T-helper 22 cell (primary cell): Measurements from ENCODE around the gene CPNE9.
"Not testable (repeated sequence)": the region's sequence is repeated elsewhere in the genome, so short reads cannot be mapped to it uniquely, and the experiment has no call there.

Experiments used
- DNase-seq: peaks from one replicate; pipeline ENCODE4 v3.0.0-alpha.2; 2020; ENCODE audit warnings: low read depth

The CPNE9 gene

DNA sequence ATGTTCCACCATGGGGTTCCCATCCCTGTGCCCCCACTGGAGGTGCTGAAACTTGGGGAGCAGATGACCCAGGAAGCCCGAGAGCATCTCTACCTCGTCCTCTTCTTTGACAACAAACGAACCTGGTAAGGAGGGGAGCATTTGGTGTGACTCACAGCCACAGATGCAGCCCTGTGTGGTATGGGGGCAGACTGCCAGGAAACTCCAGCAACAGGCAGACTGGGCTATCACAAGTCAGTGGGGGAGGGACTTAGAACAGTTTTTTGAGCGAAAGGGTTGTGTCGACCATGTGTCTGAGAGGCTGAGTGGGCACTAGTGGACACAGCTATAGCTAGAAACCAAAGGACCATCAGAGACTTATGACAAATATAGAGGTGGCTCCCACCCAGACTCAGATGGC, 42.7 kb downstream of the CPNE9 start:
- no peak for DNase-seq

GRCh38 chr3:9747267-9747666, 43.6 kb downstream of the CPNE9 start:
- DNase-seq, result no peak

GRCh38 chr3:9748031-9748430, 44.4 kb downstream of the CPNE9 start:
- no peak for DNase-seq

GRCh38 chr3:9749296-9749644, 45.6 kb downstream of the CPNE9 start:
- DNase-seq, result no peak

DNA sequence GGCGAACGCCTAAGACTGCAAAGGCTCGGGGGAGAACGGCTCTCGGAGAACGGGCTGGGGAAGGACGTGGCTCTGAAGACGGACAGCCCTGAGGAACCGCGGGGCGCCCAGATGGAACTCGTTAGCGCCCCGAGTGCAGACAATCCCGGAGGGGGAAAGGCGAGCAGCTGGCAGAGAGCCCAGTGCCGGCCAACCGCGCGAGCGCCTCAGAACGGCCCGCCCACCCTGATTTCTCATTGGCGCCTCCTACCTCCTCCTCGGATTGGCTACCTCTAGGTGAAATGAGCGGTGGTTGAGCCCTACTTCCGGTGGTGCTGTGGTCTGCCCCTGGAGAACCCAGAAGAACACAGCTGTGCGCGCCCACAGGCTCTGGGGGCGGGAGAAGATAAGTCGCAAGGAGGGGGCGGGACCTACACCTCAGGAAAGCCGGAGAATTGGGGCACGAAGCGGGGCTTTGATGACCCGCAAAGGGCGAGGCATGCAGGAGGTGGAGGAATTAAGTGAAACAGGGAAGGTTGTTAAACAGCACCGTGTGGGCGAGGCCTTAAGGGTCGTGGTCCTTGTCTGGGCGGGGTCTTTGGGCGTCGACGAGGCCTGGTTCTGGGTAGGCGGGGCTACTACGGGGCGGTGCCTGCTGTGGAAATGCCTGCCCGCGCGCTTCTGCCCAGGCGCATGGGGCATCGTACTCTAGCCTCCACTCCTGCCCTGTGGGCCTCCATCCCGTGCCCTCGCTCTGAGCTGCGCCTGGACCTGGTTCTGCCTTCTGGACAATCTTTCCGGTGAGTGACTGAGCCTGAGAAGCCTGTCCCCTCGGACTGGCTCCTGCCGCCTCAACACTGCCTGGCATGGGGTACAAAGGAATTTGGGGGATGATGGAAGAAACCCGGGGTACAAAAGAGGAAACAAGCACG, 46.3 kb downstream of the CPNE9 start, which contains the start of gene OGG1:
OGG1 (plus strand) TSS at position 308 of the 911 bp plus-strand sequence; CDS start at position 643, 335 bp downstream.
- peak; percentile 97 for DNase-seq

- no peak for DNase-seq
These were observed 47.2 kb downstream of the CPNE9 start for GRCh38 chr3:9750556-9751411.

DNA sequence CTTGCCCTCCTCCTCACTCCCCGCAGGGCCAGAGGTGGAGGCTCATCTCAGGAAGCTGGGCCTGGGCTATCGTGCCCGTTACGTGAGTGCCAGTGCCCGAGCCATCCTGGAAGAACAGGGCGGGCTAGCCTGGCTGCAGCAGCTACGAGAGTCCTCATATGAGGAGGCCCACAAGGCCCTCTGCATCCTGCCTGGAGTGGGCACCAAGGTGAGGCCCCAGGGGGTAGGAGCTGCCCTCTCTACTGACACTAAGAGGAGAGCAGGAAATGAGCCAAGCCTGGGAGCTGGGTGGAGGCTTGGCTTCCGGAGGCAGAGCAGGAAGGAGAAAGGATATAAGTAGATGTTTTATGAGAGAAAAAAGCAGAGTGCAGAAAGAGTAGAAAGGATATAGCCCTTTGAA, 51.0 kb downstream of the CPNE9 start:
- DNase-seq, result no peak

GRCh38 chr3:9757427-9757826, 53.8 kb downstream of the CPNE9 start:
- no peak for DNase-seq

GRCh38 chr3:9760779-9761505, 57.3 kb downstream of the CPNE9 start:
- no peak for DNase-seq

- DNase-seq, result no peak
These were observed 58.3 kb downstream of the CPNE9 start for GRCh38 chr3:9761919-9762318.

DNA sequence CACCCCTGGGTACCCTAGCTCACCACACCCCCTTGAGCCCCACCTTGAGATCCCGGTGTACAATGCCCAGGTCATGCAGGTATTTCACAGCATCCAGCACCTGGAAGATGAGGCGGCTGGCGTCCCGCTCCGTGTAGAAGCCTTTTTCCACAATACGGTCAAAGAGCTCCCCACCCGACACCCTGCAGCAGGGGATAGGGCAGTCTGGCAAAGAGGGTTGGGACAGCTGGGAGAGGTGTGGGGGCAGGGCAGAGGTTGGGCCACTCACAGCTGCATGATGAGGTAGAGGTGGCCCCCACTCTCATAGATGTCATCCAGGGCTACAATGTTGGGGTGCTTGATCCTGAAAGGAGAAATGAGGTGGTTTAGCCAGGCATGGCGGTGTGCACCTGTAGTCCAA, 59.2 kb downstream of the CPNE9 start:
- no peak for DNase-seq

- no peak for DNase-seq
These were observed 62.2 kb downstream of the CPNE9 start for GRCh38 chr3:9765865-9766264.

DNA sequence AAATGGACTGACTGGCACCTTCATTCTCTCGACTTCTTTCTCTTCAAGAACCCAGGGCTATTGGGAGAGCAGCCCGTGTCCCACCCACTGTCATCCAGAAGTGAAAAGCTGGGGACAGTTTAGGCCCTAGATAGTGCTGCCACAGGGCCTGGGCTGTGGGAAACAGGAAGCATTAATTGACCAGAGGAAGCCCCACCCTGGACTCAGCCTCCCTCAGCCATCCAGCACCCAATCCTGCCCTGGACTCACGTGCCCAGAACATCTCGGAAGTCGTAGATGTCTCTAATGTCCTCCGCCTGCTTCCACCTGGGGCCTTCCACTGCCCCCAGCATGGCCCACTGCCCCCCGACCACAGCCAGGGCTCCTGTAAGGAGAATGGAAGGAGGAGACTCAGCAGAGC, 63.8 kb downstream of the CPNE9 start:
- DNase-seq, result no peak

DNA sequence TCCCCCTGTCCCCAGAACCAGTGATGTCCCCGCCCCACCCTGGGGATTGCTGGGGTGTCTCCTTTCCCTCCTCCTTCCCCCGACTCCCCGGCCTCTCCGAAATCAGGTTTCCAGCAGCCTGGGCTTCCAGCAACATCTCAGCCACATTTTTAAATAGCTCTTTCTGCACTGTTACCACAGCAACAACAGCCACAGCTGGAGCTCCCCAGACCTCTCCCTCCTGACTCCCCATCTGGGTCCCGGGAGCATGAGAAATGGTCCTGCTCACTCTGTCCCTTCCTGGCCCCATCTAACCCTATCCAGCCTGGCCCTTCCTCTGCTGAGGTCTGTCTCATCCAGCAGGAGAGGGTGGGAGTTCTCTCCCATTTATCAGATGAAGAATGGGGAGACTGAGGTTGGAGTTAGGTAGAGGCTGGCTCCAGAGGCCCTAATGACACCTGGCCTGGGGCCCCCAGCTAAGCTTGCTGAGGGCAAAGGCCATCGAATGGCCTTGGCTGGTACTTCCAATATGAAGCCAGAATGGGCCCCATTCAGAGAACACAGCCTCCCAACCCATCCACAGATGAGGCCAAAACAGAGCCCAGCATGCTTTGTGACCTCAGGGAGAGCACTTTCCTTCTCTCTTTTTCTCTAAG, 64.6 kb downstream of the CPNE9 start:
- DNase-seq, result no peak

GRCh38 chr3:9769012-9769411, 65.4 kb downstream of the CPNE9 start:
- no peak for DNase-seq

GRCh38 chr3:9769426-9770275, 66.0 kb downstream of the CPNE9 start, which contains the start of gene CAMK1:
CAMK1 (minus strand) TSS chr3:9769947; CDS start chr3:9767749, 2,198 bp downstream.
- DNase-seq, result peak; percentile 25

DNA sequence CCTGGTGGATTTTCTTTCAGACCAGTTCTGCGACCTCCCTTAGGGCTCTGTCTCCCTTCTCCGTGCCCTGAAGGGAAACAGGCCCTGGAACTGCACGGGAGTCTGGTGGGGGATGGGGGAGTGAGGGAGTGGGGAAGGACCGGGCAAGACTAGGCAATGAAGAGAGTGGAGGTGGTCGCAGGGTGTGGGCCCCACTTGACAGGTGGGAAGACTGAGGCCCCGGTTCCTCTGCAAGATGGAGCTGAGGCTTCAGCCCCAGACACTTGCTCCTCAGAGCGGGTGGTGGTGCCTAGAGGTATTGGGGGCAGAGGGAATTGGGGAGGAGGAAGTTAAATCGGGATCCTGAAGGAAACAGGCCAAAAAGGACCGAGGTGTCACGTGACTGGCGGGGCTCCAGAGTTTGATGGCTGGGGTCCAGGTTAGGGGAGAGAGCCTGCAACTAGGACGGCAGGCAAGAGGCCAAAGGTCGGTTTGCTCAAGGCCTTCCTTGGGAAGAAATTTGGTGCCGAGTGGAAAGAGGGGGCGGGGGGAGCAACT, 66.7 kb downstream of the CPNE9 start:
- DNase-seq, result no peak

DNA sequence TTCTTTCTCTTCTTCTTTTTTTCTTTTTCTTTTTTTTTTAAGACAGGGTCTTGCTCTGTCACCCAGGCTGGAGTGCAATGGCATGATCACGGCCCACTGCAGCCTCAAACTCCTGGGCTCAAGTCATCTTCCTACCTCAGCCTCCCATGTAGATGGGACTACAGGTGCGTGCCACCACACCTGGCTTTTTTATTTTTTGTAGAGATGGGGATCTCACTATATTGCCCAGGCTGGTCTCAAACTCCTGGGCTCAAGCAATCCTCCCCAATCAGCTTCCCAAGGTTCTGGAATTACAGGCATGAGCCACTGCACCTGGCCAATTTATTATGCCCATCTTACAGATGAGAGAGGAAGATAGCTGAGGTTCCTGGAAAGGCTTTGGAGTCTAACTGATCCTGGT, 67.4 kb downstream of the CPNE9 start:
- not testable (repeated sequence) for DNase-seq

GRCh38 chr3:9776896-9777693, 73.5 kb downstream of the CPNE9 start:
- DNase-seq, result no peak

DNA sequence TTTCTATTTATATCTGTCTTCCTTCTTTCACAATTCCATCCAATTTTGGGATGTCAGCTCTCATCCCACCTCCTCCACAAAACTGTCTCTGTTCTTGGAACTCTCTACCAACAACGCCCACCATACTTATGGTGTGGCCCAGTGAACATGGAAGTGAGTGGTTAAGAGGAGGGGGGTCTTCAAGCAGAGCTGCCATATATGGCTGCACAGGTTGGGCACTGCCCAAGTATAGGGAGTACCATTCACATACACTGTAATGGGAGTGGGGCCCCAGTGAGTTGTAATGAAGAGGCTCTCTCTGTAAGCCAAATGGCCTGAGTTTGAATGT, 74.0 kb downstream of the CPNE9 start:
- DNase-seq, result no peak
